ENCODE results near the gene PFDN2. TPM values are rescaled to one million over a fixed set of nuclear protein-coding genes. Genes with fewer than 3 reads are reported as not detected.

Gene PFDN2
- polyA plus RNA-seq, 1 experiment = 101 TPM

- no peaks in the 10 kb centered on the region for H3K27me3 ChIP-seq (ENCODE audit: control insufficient read depth, insufficient read depth, low read length)
- peak within 1 kb of the TSS; percentile 97 for H3K4me3 ChIP-seq (ENCODE audit: low read depth, low read length)
- TF ChIP-seq CTCF (IDR thresholded peaks at IDR 0.05; ENCODE audit: low read depth, low read length) = 0 out of 2 replicates have a peak, but pooled peaks have one; percentile 8
- peak; percentile 89 for DNase-seq (ENCODE audit: low read depth, low spot score)
- H3K9me3 ChIP-seq (ENCODE audit: control insufficient read depth, insufficient read depth, low read length) = no peaks in the 10 kb centered on the region
- peak within 1 kb of the TSS; percentile 93 for H3K27ac ChIP-seq (ENCODE audit: low read depth, low read length)
- ChIA-PET CTCF (interaction anchor here (1.0 to 1.7 kb wide), 2 partner anchors 33 to 135 kb away, joined by 3 to 7 read pairs; partner anchors contain the start of gene PPOX), POLR2A (interaction anchor here (1.0 to 2.1 kb wide), 6 partner anchors 15 to 87 kb away, joined by 4 to 20 read pairs (median 5); partner anchors contain the start of genes KLHDC9, NIT1, PFDN2 and PPOX)
Measured at GRCh38 chr1:161132410-161133219, 14.8 kb upstream of the PFDN2 start, which contains the start of gene DEDD. TSS of gene DEDD (minus strand) at chr1:161132667. CDS start at chr1:161124462, 8,205 bp downstream.

- ChIA-PET CTCF (interaction anchor here (1.0 to 1.7 kb wide), 3 partner anchors 34 to 134 kb away, joined by 3 to 7 read pairs (median 4); partner anchors contain the start of gene PPOX), POLR2A (interaction anchor here (1.0 to 2.1 kb wide), 5 partner anchors 14 to 86 kb away, joined by 4 to 20 read pairs (median 4); partner anchors contain the start of genes KLHDC9, NIT1, PFDN2 and PPOX)
- Histone ChIP-seq H3K9me3 (ENCODE audit: control insufficient read depth, insufficient read depth, low read length) (no peaks in the 10 kb centered on the region), H3K27ac (ENCODE audit: low read depth, low read length) (peak overlapping the region; percentile 42), H3K27me3 (ENCODE audit: control insufficient read depth, insufficient read depth, low read length) (no peaks in the 10 kb centered on the region), H3K4me3 (ENCODE audit: low read depth, low read length) (peak overlapping the region; percentile 97)
- no peak for DNase-seq (ENCODE audit: low read depth, low spot score)
- TF ChIP-seq CTCF (IDR thresholded peaks at IDR 0.05; ENCODE audit: low read depth, low read length) = no peak
Measured at GRCh38 chr1:161131523-161132409, 13.9 kb upstream of the PFDN2 start.

GRCh38 chr1:161130266-161130665 is 12.4 kb upstream of the PFDN2 start:
- ChIA-PET CTCF (interaction anchor here (0.8 to 1.4 kb wide), 2 partner anchors 10 to 133 kb away, joined by 3 to 4 read pairs; no protein-coding TSS in a partner anchor), POLR2A (no interaction called here)
- Histone ChIP-seq H3K9me3 (ENCODE audit: control insufficient read depth, insufficient read depth, low read length) (no peaks in the 10 kb centered on the region), H3K27me3 (ENCODE audit: control insufficient read depth, insufficient read depth, low read length) (no peaks in the 10 kb centered on the region), H3K27ac (ENCODE audit: low read depth, low read length) (no peak overlapping the region), H3K4me3 (ENCODE audit: low read depth, low read length) (no peak overlapping the region)
- TF ChIP-seq CTCF (IDR thresholded peaks at IDR 0.05; ENCODE audit: low read depth, low read length) = no peak
- no peak for DNase-seq (ENCODE audit: low read depth, low spot score)

GRCh38 chr1:161128591-161129420 is 11.0 kb upstream of the PFDN2 start:
- DNase-seq (ENCODE audit: low read depth, low spot score) = no peak
- ChIA-PET POLR2A (no interaction called here), CTCF (interaction anchor here (1.3 to 1.5 kb wide), 2 partner anchors 27 to 132 kb away, joined by 3 read pairs; no protein-coding TSS in a partner anchor)
- Histone ChIP-seq H3K4me3 (ENCODE audit: low read depth, low read length) (no peak overlapping the region), H3K9me3 (ENCODE audit: control insufficient read depth, insufficient read depth, low read length) (no peaks in the 10 kb centered on the region), H3K27me3 (ENCODE audit: control insufficient read depth, insufficient read depth, low read length) (no peaks in the 10 kb centered on the region), H3K27ac (ENCODE audit: low read depth, low read length) (no peak overlapping the region)
- no peak for TF ChIP-seq CTCF (IDR thresholded peaks at IDR 0.05; ENCODE audit: low read depth, low read length)

All from AG04450 (cell line).